Measurements from ENCODE around the gene LIPI.

Gene LIPI

GRCh38 chr21:14210738-14211137, at the start of gene LIPI:
LIPI (minus strand) TSS chr21:14210955; CDS start chr21:14210845, 110 bp downstream.
- no peak for DNase-seq

GRCh38 chr21:14260174-14260764, 49.5 kb upstream of the LIPI start:
- DNase-seq, result no peak

- DNase-seq, result peak; percentile 35 to 70
These were observed 49.0 kb upstream of the LIPI start for GRCh38 chr21:14259747-14260146.

- peak; percentile 15 to 23 for DNase-seq
These were observed 40.6 kb upstream of the LIPI start for GRCh38 chr21:14251336-14251735.

GRCh38 chr21:14245711-14246110, 35.0 kb upstream of the LIPI start:
- no peak for DNase-seq

GRCh38 chr21:14244911-14245310, 34.2 kb upstream of the LIPI start:
- DNase-seq, result no peak

- no peak for DNase-seq
These were observed 33.1 kb upstream of the LIPI start for GRCh38 chr21:14243874-14244273.

- DNase-seq, result no peak
These were observed 32.7 kb upstream of the LIPI start for GRCh38 chr21:14243461-14243860.

GRCh38 chr21:14241297-14241696, 30.5 kb upstream of the LIPI start:
- DNase-seq, result no peak

GRCh38 chr21:14239281-14239680, 28.5 kb upstream of the LIPI start:
- DNase-seq, result no peak

- no peak for DNase-seq
These were observed 25.4 kb upstream of the LIPI start for GRCh38 chr21:14236180-14236579.

- DNase-seq, result no peak
These were observed 24.3 kb upstream of the LIPI start for GRCh38 chr21:14235101-14235500.

GRCh38 chr21:14229399-14229798, 18.6 kb upstream of the LIPI start:
- no peak for DNase-seq

GRCh38 chr21:14223365-14223764, 12.6 kb upstream of the LIPI start:
- no peak for DNase-seq

- DNase-seq, result peak; percentile 57 to 92
These were observed 5.4 kb upstream of the LIPI start, which contains the start of gene RBM11 for GRCh38 chr21:14215971-14216641. RBM11 (plus strand) TSS chr21:14216157; CDS start chr21:14216187, 30 bp downstream.

- DNase-seq, result no peak
These were observed 2.4 kb upstream of the LIPI start for GRCh38 chr21:14213164-14213563.

- no peak for DNase-seq
These were observed 4.5 kb downstream of the LIPI start for GRCh38 chr21:14206222-14206621.

GRCh38 chr21:14166463-14167223, 44.1 kb downstream of the LIPI start:
- DNase-seq, result peak; percentile 61 to 85

GRCh38 chr21:14143999-14144398, 66.8 kb downstream of the LIPI start:
- no peak for DNase-seq

- DNase-seq, result no peak
These were observed 86.5 kb downstream of the LIPI start for GRCh38 chr21:14124266-14124665.

GRCh38 chr21:14121719-14122118, 89.0 kb downstream of the LIPI start:
- no peak for DNase-seq

- DNase-seq, result peak in 1 of 2 experiments; percentile 64
These were observed 90.5 kb downstream of the LIPI start for GRCh38 chr21:14120091-14120734.

GRCh38 chr21:14119038-14119437, 91.7 kb downstream of the LIPI start:
- DNase-seq, result peak in 1 of 2 experiments; percentile 54
